HCT116 (cell line): ENCODE data around the gene KCNK3. TPM values are rescaled to one million over a fixed set of nuclear protein-coding genes. Genes with fewer than 3 reads are reported as not detected.

Source experiments
- ATAC-seq: fragments of 200-7000 bp; cut with Tn5 transposase; 2 replicates; pipeline ENCODE4 v1.9.1; 2020; ENCODE audit warnings: mild to moderate bottlenecking, moderate library complexity
- BruUV-seq: library from RNA; stranded (reverse); fragments of 400-500 nt; replicated peaks from 2 replicates; lab custom pipeline; 2021; lab: Mats Ljungman, UMichigan
- CTCF ChIA-PET: fragments of 300-600 bp; sonication (Branson Sonifier 250); formaldehyde crosslinking; loops from one replicate; lab custom pipeline; 2021; ENCODE audit warnings: antibody characterized with exemption; lab: Charles Lee
- POLR2A ChIA-PET: fragments of 300-600, 350-600 bp; sonication (Branson Sonifier 250); formaldehyde crosslinking; loops from one replicate; lab custom pipeline; 2021; ENCODE audit warnings: antibody characterized with exemption; lab: Charles Lee
- RAD21 ChIA-PET, 2 experiments: fragments of 300-600 bp; sonication (Branson Sonifier 250); formaldehyde crosslinking; loops; one replicate each; lab custom pipeline; 2023; ENCODE audit warnings: low total read pairs in 2 of 2; ENCODE audit not compliant: uncharacterized antibody in 2 of 2, unreplicated experiment in 2 of 2, low non-redundant PET in 1 of 2; lab: Charles Lee
- DNase-seq: peaks from one replicate; pipeline ENCODE4 v3.0.0-alpha.2; 2010; ENCODE audit warnings: low read depth, low spot score
- H2AFZ ChIP-seq: fragments of 200-600 bp; shearing (Covaris generic), sonication (generic); 2 replicates; pipeline ENCODE4 v1.6.1; 2017; ENCODE audit warnings: low read depth, mixed run types, mixed read lengths, antibody characterized with exemption, low read length; ENCODE audit not compliant: poor library complexity, severe bottlenecking
- H3K27ac ChIP-seq: 2 replicates; pipeline ENCODE4 v1.5.1; 2012; ENCODE audit warnings: low read depth, low read length
- H3K27me3 ChIP-seq: fragments of 200-600 bp; sonication (generic); 2 replicates; pipeline ENCODE4 v1.6.1; 2016; ENCODE audit warnings: mixed run types, low read length, mixed read lengths; ENCODE audit not compliant: insufficient read depth
- H3K36me3 ChIP-seq, 2 experiments: fragments of 200-500 bp in 1 of 2; fragments of 200-600 bp in 1 of 2; sonication (Bioruptor generic) in 1 of 2; sonication (generic) in 1 of 2; 2 replicates each; pipeline versions ENCODE4 v1.5.1 to v1.6.1; 2014 to 2016; ENCODE audit warnings: low read length in 2 of 2, inconsistent platforms in 1 of 2, mixed read lengths in 1 of 2, mixed run types in 1 of 2; ENCODE audit not compliant: insufficient read depth in 2 of 2, control insufficient read depth in 1 of 2
- H3K4me1 ChIP-seq, 2 experiments: fragments of 200-600 bp in 1 of 2; sonication (generic) in 1 of 2; 2 replicates each; pipeline versions ENCODE4 v1.5.1 to v1.6.1; 2012 to 2017; ENCODE audit warnings: low read length in 2 of 2, inconsistent platforms in 1 of 2, mild to moderate bottlenecking in 1 of 2, mixed read lengths in 1 of 2, mixed run types in 1 of 2, moderate library complexity in 1 of 2; ENCODE audit not compliant: insufficient read depth in 2 of 2, control insufficient read depth in 1 of 2
- H3K4me2 ChIP-seq: fragments of 200-600 bp; sonication (generic); 2 replicates; pipeline ENCODE4 v1.6.1; 2017; ENCODE audit warnings: mixed run types, low read length, mixed read lengths
- H3K4me3 ChIP-seq, 2 experiments: fragments of 200-600 bp in 1 of 2; sonication (generic) in 1 of 2; replicated peaks in 1 of 2; 2 replicates each; pipeline ENCODE4 v1.5.1; 2011 to 2016; ENCODE audit warnings: low read length in 2 of 2, control low read depth in 1 of 2, low read depth in 1 of 2, mild to moderate bottlenecking in 1 of 2, mixed read lengths in 1 of 2, mixed run types in 1 of 2
- H3K79me2 ChIP-seq: fragments of 200-600 bp; sonication (generic); 2 replicates; pipeline ENCODE4 v1.6.1; 2017; ENCODE audit warnings: mild to moderate bottlenecking, mixed run types, low read length, moderate library complexity, mixed read lengths; ENCODE audit not compliant: insufficient read depth
- H3K9ac ChIP-seq: fragments of 200-600 bp; sonication (generic); 2 replicates; pipeline ENCODE4 v1.6.1; 2016; ENCODE audit warnings: low read length, mixed read lengths
- H3K9me2 ChIP-seq: fragments of 200-600 bp; sonication (generic), shearing (Covaris generic); 2 replicates; pipeline ENCODE4 v1.6.1; 2017; ENCODE audit warnings: mixed run types, mild to moderate bottlenecking, moderate library complexity; ENCODE audit not compliant: insufficient read depth
- H3K9me3 ChIP-seq, 2 experiments: fragments of 200-500 bp in 1 of 2; fragments of 200-600 bp in 1 of 2; sonication (Bioruptor generic) in 1 of 2; sonication (generic) in 1 of 2; 2 replicates each; pipeline ENCODE4 v1.6.1; 2014 to 2017; ENCODE audit warnings: low read length in 2 of 2, mixed read lengths in 2 of 2, inconsistent platforms in 1 of 2, low read depth in 1 of 2, mild to moderate bottlenecking in 1 of 2, mixed run types in 1 of 2, moderate library complexity in 1 of 2; ENCODE audit not compliant: control insufficient read depth in 1 of 2, insufficient read depth in 1 of 2
- H4K20me1 ChIP-seq: fragments of 200-600 bp; sonication (generic), shearing (Covaris generic); 2 replicates; pipeline ENCODE4 v1.6.1; 2017; ENCODE audit warnings: mixed run types, mild to moderate bottlenecking, moderate library complexity; ENCODE audit not compliant: insufficient read depth
- CEBPB ChIP-seq: IDR thresholded peaks from 2 replicates; pipeline ENCODE4 v1.6.1; 2012; ENCODE audit warnings: low read depth
- CTCF ChIP-seq, 3 experiments: fragments of 200-600 bp in 1 of 3; sonication (generic) in 1 of 3; IDR thresholded peaks in 2 of 3; conservative IDR thresholded peaks in 1 of 3; 2 replicates each; pipeline ENCODE4 v1.5.1; 2012 to 2017; ENCODE audit warnings: low read depth in 2 of 3, low read length in 2 of 3, antibody characterized with exemption in 1 of 3, borderline replicate concordance in 1 of 3, control low read depth in 1 of 3, mild to moderate bottlenecking in 1 of 3, mixed read lengths in 1 of 3, mixed run types in 1 of 3, moderate library complexity in 1 of 3; ENCODE audit not compliant: insufficient read depth in 1 of 3
- EGR1 ChIP-seq: IDR thresholded peaks from 2 replicates; pipeline ENCODE4 v1.6.1; 2012; ENCODE audit warnings: low read depth
- EZH2phosphoT487 ChIP-seq: fragments of 200-600 bp; IDR thresholded peaks from 2 replicates; pipeline ENCODE4 v1.6.1; 2018; ENCODE audit warnings: antibody characterized with exemption, borderline replicate concordance
- FOSL1 ChIP-seq: IDR thresholded peaks from 2 replicates; pipeline ENCODE4 v1.6.1; 2012; ENCODE audit warnings: low read depth
- JUND ChIP-seq: IDR thresholded peaks from 2 replicates; pipeline ENCODE4 v1.6.1; 2012
- SRF ChIP-seq: IDR thresholded peaks from 2 replicates; pipeline ENCODE4 v1.6.1; 2012; ENCODE audit warnings: low read depth
- TCF7L2 ChIP-seq: IDR thresholded peaks from 2 replicates; pipeline ENCODE4 v1.7.0; 2011; ENCODE audit warnings: borderline replicate concordance, inconsistent platforms; ENCODE audit not compliant: insufficient read depth, insufficient read length; ENCODE audit errors: extremely low read depth
- ZNF274 ChIP-seq: fragments of 200-500 bp; sonication (Bioruptor generic); IDR thresholded peaks from 2 replicates; pipeline ENCODE4 v1.6.1; 2014; ENCODE audit warnings: mild to moderate bottlenecking, low read depth, low read length, inconsistent platforms
- intact Hi-C: fragments of 100-400 bp; cut with micrococcal nuclease; formaldehyde crosslinking; loops from 2 replicates; pipeline ENCODE4 v1.10.0; 2022
- total RNA-seq: library from RNA; stranded (reverse); gene quantifications from one replicate; pipeline ENCODE4 v1.2.1, GENCODE V29; 2021; ENCODE audit not compliant: unreplicated experiment
- TF ChIP-seq, protein P1 (sequence below): IDR thresholded peaks from 2 replicates; pipeline ENCODE4 v1.6.1; 2012; ENCODE audit warnings: low read depth

The KCNK3 gene
- total RNA-seq, 1 experiment from 2014 or later = 0.71 TPM

- no peak overlapping the region for H3K9ac ChIP-seq
- H3K79me2 ChIP-seq = no peaks in the 10 kb centered on the region
- ChIA-PET RAD21 (no interaction called here), POLR2A (no interaction called here), CTCF (no interaction called here)
- no peak overlapping the region for H3K4me2 ChIP-seq
- no peaks in the 10 kb centered on the region for H3K9me2 ChIP-seq
- DNase-seq (no peak), ATAC-seq (no peak)
- no peak overlapping the region for H3K4me3 ChIP-seq
- no TSS peak for BruUV-seq
- TF ChIP-seq FOSL1 (no peak), CTCF (IDR thresholded peaks at IDR 0.05 in 2 of 3, conservative IDR thresholded peaks at IDR 0.05 in 1 of 3; ENCODE audit: borderline replicate concordance in 1 of 3, insufficient read depth in 1 of 3, low read depth in 2 of 3, low read length in 2 of 3) (no peak), ZNF274 (no peak)
- no peaks in the 10 kb centered on the region for H4K20me1 ChIP-seq
- intact Hi-C loops = no loop called here
- H3K27ac ChIP-seq = no peak overlapping the region
- H3K36me3 ChIP-seq = no peaks in the 10 kb centered on the region
- no peaks in the 10 kb centered on the region for H3K9me3 ChIP-seq
- no peaks in the 10 kb centered on the region for H3K27me3 ChIP-seq
- H3K4me1 ChIP-seq = peaks cover 0 to 6% of the 10 kb centered on the region in 2 experiments; a peak in 2 of 4 replicates
- no peak overlapping the region for H2AFZ ChIP-seq
These were observed 1.4 kb upstream of the KCNK3 start for GRCh38 chr2:26691161-26691560.

DNA sequence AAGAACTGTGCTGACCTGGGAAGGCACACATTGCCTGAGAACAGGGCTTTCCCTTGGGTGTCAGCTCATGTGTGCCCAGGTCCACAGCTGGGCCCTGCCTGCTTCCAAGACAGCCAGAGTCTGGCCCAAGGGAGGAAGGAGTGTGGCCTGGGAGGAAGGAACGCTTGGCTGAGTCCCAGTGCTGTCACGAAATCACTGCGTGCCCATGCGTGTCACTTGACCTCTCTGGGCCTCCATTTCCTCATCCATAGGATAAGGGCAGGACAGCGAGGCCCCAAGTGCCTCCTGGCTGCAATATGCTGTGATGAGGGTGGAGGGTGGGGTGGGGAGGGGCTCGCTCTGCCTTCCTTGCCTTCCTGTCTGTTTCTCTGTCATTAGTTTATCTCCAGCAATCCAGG lies 642 bp upstream of the KCNK3 start:
- RAD21 ChIA-PET = no interaction called here
- no peaks in the 10 kb centered on the region for H3K27me3 ChIP-seq
- peaks cover 5 to 13% of the 10 kb centered on the region in 2 experiments for H3K4me1 ChIP-seq
- no peak for ATAC-seq
- TF ChIP-seq CEBPB (no peak), EZH2phosphoT487 (no peak), SRF (no peak), JUND (no peak), TCF7L2 (no peak), EGR1 (no peak)
- TF ChIP-seq, protein P1, sequence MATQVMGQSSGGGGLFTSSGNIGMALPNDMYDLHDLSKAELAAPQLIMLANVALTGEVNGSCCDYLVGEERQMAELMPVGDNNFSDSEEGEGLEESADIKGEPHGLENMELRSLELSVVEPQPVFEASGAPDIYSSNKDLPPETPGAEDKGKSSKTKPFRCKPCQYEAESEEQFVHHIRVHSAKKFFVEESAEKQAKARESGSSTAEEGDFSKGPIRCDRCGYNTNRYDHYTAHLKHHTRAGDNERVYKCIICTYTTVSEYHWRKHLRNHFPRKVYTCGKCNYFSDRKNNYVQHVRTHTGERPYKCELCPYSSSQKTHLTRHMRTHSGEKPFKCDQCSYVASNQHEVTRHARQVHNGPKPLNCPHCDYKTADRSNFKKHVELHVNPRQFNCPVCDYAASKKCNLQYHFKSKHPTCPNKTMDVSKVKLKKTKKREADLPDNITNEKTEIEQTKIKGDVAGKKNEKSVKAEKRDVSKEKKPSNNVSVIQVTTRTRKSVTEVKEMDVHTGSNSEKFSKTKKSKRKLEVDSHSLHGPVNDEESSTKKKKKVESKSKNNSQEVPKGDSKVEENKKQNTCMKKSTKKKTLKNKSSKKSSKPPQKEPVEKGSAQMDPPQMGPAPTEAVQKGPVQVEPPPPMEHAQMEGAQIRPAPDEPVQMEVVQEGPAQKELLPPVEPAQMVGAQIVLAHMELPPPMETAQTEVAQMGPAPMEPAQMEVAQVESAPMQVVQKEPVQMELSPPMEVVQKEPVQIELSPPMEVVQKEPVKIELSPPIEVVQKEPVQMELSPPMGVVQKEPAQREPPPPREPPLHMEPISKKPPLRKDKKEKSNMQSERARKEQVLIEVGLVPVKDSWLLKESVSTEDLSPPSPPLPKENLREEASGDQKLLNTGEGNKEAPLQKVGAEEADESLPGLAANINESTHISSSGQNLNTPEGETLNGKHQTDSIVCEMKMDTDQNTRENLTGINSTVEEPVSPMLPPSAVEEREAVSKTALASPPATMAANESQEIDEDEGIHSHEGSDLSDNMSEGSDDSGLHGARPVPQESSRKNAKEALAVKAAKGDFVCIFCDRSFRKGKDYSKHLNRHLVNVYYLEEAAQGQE = no peak
- no peak for DNase-seq
- H3K9me3 ChIP-seq = no peaks in the 10 kb centered on the region
- CTCF ChIA-PET = no interaction called here
- intact Hi-C loops = no loop called here
- H4K20me1 ChIP-seq = no peaks in the 10 kb centered on the region
- no peaks in the 10 kb centered on the region for H3K9me2 ChIP-seq
- no peaks in the 10 kb centered on the region for H3K36me3 ChIP-seq
- H3K27ac ChIP-seq = no peak overlapping the region
- no peaks in the 10 kb centered on the region for H3K79me2 ChIP-seq
- H3K4me3 ChIP-seq = no peak overlapping the region
- BruUV-seq = no TSS peak
- no peak overlapping the region for H3K4me2 ChIP-seq
- POLR2A ChIA-PET = no interaction called here
- H3K9ac ChIP-seq = no peak overlapping the region
- H2AFZ ChIP-seq = no peak overlapping the region
